ENCODE measurements around the gene GRPEL2. TPM values are rescaled to one million over a fixed set of nuclear protein-coding genes. Genes with fewer than 3 reads are reported as not detected.
"Not testable (repeated sequence)": the region's sequence is repeated elsewhere in the genome, so short reads cannot be mapped to it uniquely, and the experiment has no call there.

Gene GRPEL2
- total RNA-seq, 1 experiment from 2014 or later: 23.3 TPM

- not testable (repeated sequence) for DNase-seq (ENCODE audit: low spot score)
Observed at GRCh38 chr5:149398747-149399266, 53.5 kb downstream of the GRPEL2 start.

- DNase-seq (ENCODE audit: low spot score): no peak
Observed at GRCh38 chr5:149399775-149400174, 54.5 kb downstream of the GRPEL2 start.

GRCh38 chr5:149400304-149400703 lies 55.0 kb downstream of the GRPEL2 start:
- no peak for DNase-seq (ENCODE audit: low spot score)

GRCh38 chr5:149401051-149401450 lies 55.8 kb downstream of the GRPEL2 start:
- no peak for DNase-seq (ENCODE audit: low spot score)

- no peak for DNase-seq (ENCODE audit: low spot score)
Observed at GRCh38 chr5:149402291-149402690, 57.0 kb downstream of the GRPEL2 start.

Other genes with a start within 250 kb of the GRPEL2 start
- gene ABLIM3, start 204.0 kb upstream of the GRPEL2 start, total RNA-seq (2014; rRNA removed; shearing (Covaris generic)): 12.6 and 15.9 TPM in 2 replicates
- gene AFAP1L1, start 73.6 kb upstream of the GRPEL2 start, total RNA-seq (2014; rRNA removed; shearing (Covaris generic)): 0.36 and 1.4 TPM in 2 replicates
- gene PCYOX1L, start 12.5 kb downstream of the GRPEL2 start, total RNA-seq (2014; rRNA removed; shearing (Covaris generic)): 15.7 and 19.7 TPM in 2 replicates
- not detected in 2 replicates for gene IL17B, start 33.8 kb downstream of the GRPEL2 start, total RNA-seq (2014; rRNA removed; shearing (Covaris generic))
- 354 and 416 TPM in 2 replicates for gene CSNK1A1, start 205.9 kb downstream of the GRPEL2 start, total RNA-seq (2014; rRNA removed; shearing (Covaris generic))
- 0.69 and 1.6 TPM in 2 replicates for gene ARHGEF37, start 236.0 kb downstream of the GRPEL2 start, total RNA-seq (2014; rRNA removed; shearing (Covaris generic))